HepG2 (cell line): Measurements from ENCODE around the gene TCF12. TPM values are rescaled to one million over a fixed set of nuclear protein-coding genes. Genes with fewer than 3 reads are reported as not detected.

ENCODE experiments used
- ATAC-seq: fragments of 200-7000 bp; cut with Tn5 transposase; 3 replicates; pipeline ENCODE4 v1.9.1; 2020; ENCODE audit warnings: mild to moderate bottlenecking, moderate library complexity
- BruUV-seq: library from RNA; stranded (reverse); fragments of 400-500 nt; replicated peaks from 2 replicates; lab custom pipeline; 2021; lab: Mats Ljungman, UMichigan
- CTCF ChIA-PET: fragments of 300-600 bp; formaldehyde crosslinking; extraction: SDS; loops from one replicate; lab custom pipeline; 2021; ENCODE audit warnings: low total read pairs, inconsistent platforms, low intra/inter-chr PET ratio; lab: Yijun Ruan, JAX
- POLR2A ChIA-PET: fragments of 350-600 bp; sonication (Branson Sonifier 250); formaldehyde crosslinking; loops from one replicate; lab custom pipeline; 2020; ENCODE audit warnings: antibody characterized with exemption, inconsistent platforms; lab: Yijun Ruan, JAX
- DNase-seq: peaks from one replicate; pipeline ENCODE4 v3.0.0-alpha.2; 2015; ENCODE audit warnings: low spot score
- FAIRE-seq: peaks from 3 replicates; lab custom pipeline; 2011; peaks lifted over from hg19 to GRCh38; lab: Jason Lieb, UNC
- H2AFZ ChIP-seq: one replicate; pipeline ENCODE4 v1.6.1; 2011; ENCODE audit warnings: low read length, inconsistent platforms
- H3K27ac ChIP-seq: fragments of 300-600 bp; 3 replicates; pipeline ENCODE4 v1.8.0; 2011; ENCODE audit warnings: mixed run types, mild to moderate bottlenecking, mixed read lengths, low read length, inconsistent platforms; ENCODE audit not compliant: insufficient read depth; ENCODE audit errors: extremely low read length
- H3K27me3 ChIP-seq, 2 experiments: fragments of 200-600 bp in 1 of 2; 2 replicates in 1 of 2; 3 replicates in 1 of 2; pipeline versions ENCODE4 v1.6.0 to v1.8.0; 2011; ENCODE audit warnings: low read length in 2 of 2, mild to moderate bottlenecking in 2 of 2, moderate library complexity in 2 of 2, inconsistent platforms in 1 of 2; ENCODE audit not compliant: insufficient read depth in 2 of 2, control insufficient read depth in 1 of 2
- H3K36me3 ChIP-seq, 2 experiments: fragments of 200-600 bp in 1 of 2; replicated peaks in 1 of 2; 2 replicates in 1 of 2; 3 replicates in 1 of 2; pipeline versions ENCODE4 v1.5.1 to v1.8.0; 2011; ENCODE audit warnings: low read length in 2 of 2, inconsistent platforms in 1 of 2; ENCODE audit not compliant: insufficient read depth in 2 of 2, control insufficient read depth in 1 of 2
- H3K4me1 ChIP-seq: 2 replicates; pipeline ENCODE4 v1.5.1; 2012; ENCODE audit warnings: low read length, inconsistent platforms; ENCODE audit not compliant: insufficient read depth
- H3K4me2 ChIP-seq: 2 replicates; pipeline ENCODE4 v1.6.0; 2011; ENCODE audit warnings: low read depth, low read length, inconsistent platforms
- H3K4me3 ChIP-seq, 3 experiments: fragments of 200-600 bp in 1 of 3; sonication (generic), shearing (Covaris generic) in 1 of 3; replicated peaks in 1 of 3; 2 replicates each; pipeline ENCODE4 v1.5.1; 2011 to 2016; ENCODE audit warnings: low read length in 3 of 3, inconsistent platforms in 2 of 3, low read depth in 2 of 3, mild to moderate bottlenecking in 2 of 3, control low read depth in 1 of 3, mixed read lengths in 1 of 3; ENCODE audit not compliant: insufficient read depth in 1 of 3
- H3K79me2 ChIP-seq: one replicate; pipeline ENCODE4 v1.6.1; 2011; ENCODE audit warnings: low read length, inconsistent platforms; ENCODE audit not compliant: insufficient read depth
- H3K9ac ChIP-seq: 2 replicates; pipeline ENCODE4 v1.6.0; 2011; ENCODE audit warnings: mild to moderate bottlenecking, low read depth, low read length, inconsistent platforms; ENCODE audit not compliant: insufficient read depth
- H3K9me3 ChIP-seq: 2 replicates; pipeline ENCODE4 v1.5.1; 2012; ENCODE audit warnings: mild to moderate bottlenecking, low read length
- H4K20me1 ChIP-seq: 2 replicates; pipeline ENCODE4 v1.6.0; 2011; ENCODE audit warnings: inconsistent platforms, mild to moderate bottlenecking, low read length, moderate library complexity; ENCODE audit not compliant: insufficient read depth
- ELF4 ChIP-seq: sonication (generic); formaldehyde crosslinking; IDR thresholded peaks from 2 replicates; pipeline ENCODE4 v1.5.0; 2020; ENCODE audit warnings: missing genetic modification reagents, mild to moderate bottlenecking, moderate library complexity, borderline replicate concordance
- GATAD2A ChIP-seq: IDR thresholded peaks from 2 replicates; pipeline ENCODE4 v1.6.1; 2016
- HCFC1 ChIP-seq: fragments of 150-350 bp; IDR thresholded peaks from 2 replicates; pipeline ENCODE4 v1.6.1; 2014; ENCODE audit warnings: low read depth, low read length
- HHEX ChIP-seq: IDR thresholded peaks from 2 replicates; pipeline ENCODE4 v1.6.1; 2016; ENCODE audit warnings: control low read depth
- MAZ ChIP-seq, 2 experiments: sonication (generic) in 1 of 2; formaldehyde crosslinking in 1 of 2; IDR thresholded peaks; 2 replicates each; pipeline versions ENCODE4 v1.5.0 to v1.6.1; 2012 to 2020; ENCODE audit warnings: low read depth in 2 of 2, mild to moderate bottlenecking in 2 of 2, borderline replicate concordance in 1 of 2, improper control_type of control experiment in 1 of 2, low read length in 1 of 2, missing genetic modification reagents in 1 of 2, moderate library complexity in 1 of 2
- RARG ChIP-seq: sonication (generic); formaldehyde crosslinking; IDR thresholded peaks from 2 replicates; pipeline ENCODE4 v1.4.0; 2020; ENCODE audit warnings: low read depth, mild to moderate bottlenecking, missing genetic modification reagents
- SRSF1 ChIP-seq: fragments of 200-400 bp; formaldehyde crosslinking; optimal IDR thresholded peaks from 2 replicates; pipeline ENCODE3; 2017; ENCODE audit warnings: mild to moderate bottlenecking, low read depth, low read length, moderate library complexity
- TEF ChIP-seq: sonication (generic); formaldehyde crosslinking; IDR thresholded peaks from 2 replicates; pipeline ENCODE4 v1.5.0; 2020; ENCODE audit warnings: missing genetic modification reagents
- TFE3 ChIP-seq: IDR thresholded peaks from 2 replicates; pipeline ENCODE4 v1.6.1; 2016
- ZBTB25 ChIP-seq: IDR thresholded peaks from 2 replicates; pipeline ENCODE4 v1.6.1; 2018; ENCODE audit warnings: missing genetic modification reagents
- ZNF430 ChIP-seq: sonication (generic); formaldehyde crosslinking; IDR thresholded peaks from 2 replicates; pipeline ENCODE4 v1.9.0; 2021; ENCODE audit warnings: mild to moderate bottlenecking, missing genetic modification reagents
- ZNF460 ChIP-seq: sonication (generic); formaldehyde crosslinking; IDR thresholded peaks from 2 replicates; pipeline ENCODE4 v1.5.1; 2020; ENCODE audit warnings: missing genetic modification reagents, mild to moderate bottlenecking, borderline replicate concordance
- ZNF639 ChIP-seq: conservative IDR thresholded peaks from 2 replicates; pipeline ENCODE4 v1.6.1; 2018; ENCODE audit warnings: missing genetic modification reagents
- ZNF775 ChIP-seq: sonication (generic); formaldehyde crosslinking; IDR thresholded peaks from 2 replicates; pipeline ENCODE4 v1.4.0; 2020; ENCODE audit warnings: missing genetic modification reagents, mild to moderate bottlenecking, moderate library complexity, borderline replicate concordance
- ZSCAN20 ChIP-seq: sonication (generic); formaldehyde crosslinking; IDR thresholded peaks from 2 replicates; pipeline ENCODE4 v1.4.0; 2020; ENCODE audit warnings: missing genetic modification reagents, mild to moderate bottlenecking, borderline replicate concordance
- WGBS: methylation state at CpG from one replicate; pipeline ENCODE4 v1.1.6; 2017; ENCODE audit warnings: low lambda C conversion rate; 5-methylcytosine and 5-hydroxymethylcytosine counted together
- in situ Hi-C: cut with HindIII; loops from 2 replicates; pipeline ENCODE4 v1.10.0; 2017; ENCODE audit warnings: low pct_unique_long_range_greater_than_20kb; ENCODE audit not compliant: extremely low pct_ligation_motif_present
- intact Hi-C: fragments of 100-400 bp; cut with micrococcal nuclease; formaldehyde crosslinking; loops from one replicate; pipeline ENCODE4 v1.10.0; 2022; ENCODE audit not compliant: unreplicated experiment
- polyA plus RNA-seq, 8 experiments: library from polyadenylated mRNA; depleted of rRNA in 3 of 8; stranded (reverse) in 7 of 8; unstranded in 1 of 8; fragments of >200 nt; fragmentation: Illumina TruSeq in 4 of 8; extraction: Trizol in 4 of 8; gene quantifications; 2 replicates each; pipeline versions ENCODE4 v1.2.1 to v1.2.3, GENCODE V29; 2011 to 2016; ENCODE audit warnings: low read depth in 4 of 8, missing spikeins in 1 of 8, mixed read lengths in 1 of 8; ENCODE audit not compliant: insufficient read depth in 1 of 8
- total RNA-seq, 5 experiments: library from RNA; depleted of rRNA; stranded (reverse); fragments of >200 nt; fragmentation: Illumina TruSeq; extraction: Trizol; gene quantifications; 2 replicates each; pipeline ENCODE4 v1.2.3, GENCODE V29; 2016; ENCODE audit warnings: low read depth in 1 of 5
- TF ChIP-seq, protein P1 (sequence below): sonication (generic); formaldehyde crosslinking; IDR thresholded peaks from 2 replicates; pipeline ENCODE4 v1.5.0; 2020; ENCODE audit warnings: missing genetic modification reagents, mild to moderate bottlenecking, borderline replicate concordance
- TF ChIP-seq, protein P2 (sequence below): IDR thresholded peaks from 2 replicates; pipeline ENCODE4 v1.6.1; 2016; ENCODE audit warnings: missing biosample characterization, missing genetic modification reagents, low read depth

TCF12 gene
- total and polyA plus RNA-seq, 2 of the 13 experiments (the other 11 are each of a cell fraction or from before 2014, with no cell fraction given), result 48.6 to 51.1 TPM

- no peak overlapping the region for H3K9ac ChIP-seq
- intact Hi-C loops, result no loop called here
- DNase-seq (no peak), FAIRE-seq (no peak), ATAC-seq (no peak)
- H3K27ac ChIP-seq, result no peak overlapping the region
- no peaks in the 10 kb centered on the region for H4K20me1 ChIP-seq
- peaks cover 9% of the 10 kb centered on the region; the same call in 1 of the 2 replicates for H3K9me3 ChIP-seq
- H2AFZ ChIP-seq, result no peak overlapping the region
- no peaks in the 10 kb centered on the region for H3K79me2 ChIP-seq
- POLR2A ChIA-PET, result no interaction called here
- H3K36me3 ChIP-seq, result peaks cover 1 to 6% of the 10 kb centered on the region in 2 experiments; a peak in 4 of 5 replicates
- no TSS peak for BruUV-seq
- CTCF ChIA-PET, result no interaction called here
- H3K27me3 ChIP-seq, result no peaks in the 10 kb centered on the region
- H3K4me2 ChIP-seq, result no peak overlapping the region
- no peak overlapping the region for H3K4me3 ChIP-seq
- in situ Hi-C loops, result loop anchor here (25.0 kb wide), 1 partner anchor 381 kb away; no protein-coding TSS in a partner anchor
- peaks cover 13% of the 10 kb centered on the region; the same call in 1 of the 2 replicates for H3K4me1 ChIP-seq
- WGBS, result 67% methylated on average over 3 of the region's 3 CpGs
- TF ChIP-seq ZNF639 (CRISPR knock-in tag) (no peak), ZNF460 (CRISPR knock-in tag) (no peak), GATAD2A (CRISPR knock-in tag) (no peak), MAZ (IDR thresholded peaks at IDR 0.05; ENCODE audit: borderline replicate concordance, low read depth, low read length) (no peak), MAZ (CRISPR knock-in tag; IDR thresholded peaks at IDR 0.05; ENCODE audit: low read depth) (no peak), ELF4 (CRISPR knock-in tag) (no peak), ZNF430 (CRISPR knock-in tag) (no peak), ZSCAN20 (no peak), TFE3 (CRISPR knock-in tag) (no peak), ZBTB25 (CRISPR knock-in tag) (no peak), ZNF775 (CRISPR knock-in tag) (no peak), RARG (CRISPR knock-in tag) (no peak), TEF (no peak), SRSF1 (no peak), HHEX (no peak), HCFC1 (no peak)
- TF ChIP-seq, protein P1, sequence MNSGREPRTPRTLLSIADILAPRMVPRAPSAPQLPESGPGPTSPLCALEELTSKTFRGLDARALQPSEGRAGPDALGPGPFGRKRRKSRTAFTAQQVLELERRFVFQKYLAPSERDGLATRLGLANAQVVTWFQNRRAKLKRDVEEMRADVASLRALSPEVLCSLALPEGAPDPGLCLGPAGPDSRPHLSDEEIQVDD (CRISPR knock-in tag), result no peak
- TF ChIP-seq, protein P2, sequence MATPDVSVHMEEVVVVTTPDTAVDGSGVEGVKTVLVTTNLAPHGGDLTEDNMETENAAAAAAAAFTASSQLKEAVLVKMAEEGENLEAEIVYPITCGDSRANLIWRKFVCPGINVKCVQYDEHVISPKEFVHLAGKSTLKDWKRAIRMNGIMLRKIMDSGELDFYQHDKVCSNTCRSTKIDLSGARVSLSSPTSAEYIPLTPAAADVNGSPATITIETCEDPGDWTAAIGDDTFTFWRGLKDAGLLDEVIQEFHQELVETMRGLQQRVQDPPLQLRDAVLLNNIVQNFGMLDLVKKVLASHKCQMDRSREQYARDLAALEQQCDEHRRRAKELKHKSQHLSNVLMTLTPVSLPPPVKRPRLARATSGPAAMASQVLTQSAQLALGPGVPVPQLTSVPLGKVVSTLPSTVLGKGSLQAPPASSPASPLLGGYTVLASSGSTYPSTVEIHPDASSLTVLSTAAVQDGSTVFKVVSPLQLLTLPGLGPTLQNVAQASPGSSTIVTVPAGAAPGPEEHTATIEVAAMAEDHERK (CRISPR knock-in tag), result no peak
Observed at GRCh38 chr15:57156210-57156884, 237.9 kb downstream of the TCF12 start.
